Endometrial microvascular endothelial cells (primary cell): ENCODE data around the gene CAMSAP1. TPM values are rescaled to one million over a fixed set of nuclear protein-coding genes. Genes with fewer than 3 reads are reported as not detected.

Source experiments
- in situ Hi-C: cut with HindIII; loops from 2 replicates; pipeline ENCODE4 v1.10.0; 2017; ENCODE audit warnings: low sequenced_read_pairs, low pct_unique_long_range_greater_than_20kb; ENCODE audit errors: inconsistent ontology term
- total RNA-seq: library from RNA; depleted of rRNA; stranded (reverse); fragments of >200 nt; gene quantifications from one replicate; pipeline ENCODE4 v1.2.3, GENCODE V29; 2015; ENCODE audit errors: inconsistent ontology term

CAMSAP1 gene
- total RNA-seq, 1 donor from 2014 or later: 19.1 TPM

DNA sequence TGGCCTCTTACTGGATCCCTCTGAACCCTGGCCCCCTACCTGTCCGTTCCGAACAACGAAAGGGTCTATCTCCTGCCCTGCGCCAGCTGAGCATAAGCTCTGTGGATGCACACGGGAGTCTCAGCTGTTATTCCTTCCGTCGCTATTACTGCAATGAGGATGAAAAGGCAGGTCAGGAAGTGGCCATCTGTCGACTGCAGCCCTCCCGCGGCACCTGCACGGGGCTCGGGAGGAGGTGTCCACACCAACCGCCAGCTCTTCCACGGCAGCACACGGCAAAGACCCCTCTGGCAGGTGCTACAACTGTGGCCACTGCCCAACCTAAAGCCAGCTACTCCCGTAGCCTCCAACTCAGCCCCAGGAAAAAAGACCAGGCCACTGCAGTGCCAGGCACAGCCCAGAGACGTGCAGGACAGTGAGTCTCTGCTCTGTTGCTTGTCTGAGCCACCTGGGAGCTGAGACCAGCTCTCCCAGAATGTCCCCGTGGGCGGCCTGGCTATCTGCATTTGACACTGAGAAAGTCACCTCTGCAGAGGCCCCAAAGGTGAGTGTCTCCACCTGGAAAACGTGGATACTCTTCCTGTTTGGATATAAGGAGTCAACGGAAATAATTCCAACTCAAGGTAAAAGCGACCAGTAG lies 19.1 kb downstream of the CAMSAP1 start:
- in situ Hi-C loops: no loop called here

DNA sequence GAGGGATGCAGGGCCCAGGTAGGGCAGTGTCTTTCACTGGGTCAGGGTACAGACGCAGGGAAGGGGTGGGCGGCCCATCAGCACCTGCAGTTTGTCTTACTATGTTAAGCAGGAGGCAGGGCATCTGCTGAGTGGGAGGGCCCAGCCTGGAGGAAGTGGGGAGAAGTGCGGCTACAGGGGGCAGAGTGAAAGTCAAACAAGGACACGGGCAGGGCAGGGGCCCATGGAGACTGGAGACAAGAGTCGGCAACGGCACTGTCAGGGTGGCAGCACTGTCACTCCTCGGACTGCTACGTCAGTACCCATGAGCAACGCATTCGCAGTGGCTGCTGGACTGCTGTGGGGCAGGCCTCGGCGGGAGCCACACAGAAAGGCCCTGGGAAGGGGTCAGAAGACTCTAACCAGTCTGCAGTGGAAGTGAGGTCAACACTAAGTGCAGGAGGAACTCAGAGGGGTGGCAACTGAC lies 19.7 kb downstream of the CAMSAP1 start:
- in situ Hi-C loops: no loop called here

DNA sequence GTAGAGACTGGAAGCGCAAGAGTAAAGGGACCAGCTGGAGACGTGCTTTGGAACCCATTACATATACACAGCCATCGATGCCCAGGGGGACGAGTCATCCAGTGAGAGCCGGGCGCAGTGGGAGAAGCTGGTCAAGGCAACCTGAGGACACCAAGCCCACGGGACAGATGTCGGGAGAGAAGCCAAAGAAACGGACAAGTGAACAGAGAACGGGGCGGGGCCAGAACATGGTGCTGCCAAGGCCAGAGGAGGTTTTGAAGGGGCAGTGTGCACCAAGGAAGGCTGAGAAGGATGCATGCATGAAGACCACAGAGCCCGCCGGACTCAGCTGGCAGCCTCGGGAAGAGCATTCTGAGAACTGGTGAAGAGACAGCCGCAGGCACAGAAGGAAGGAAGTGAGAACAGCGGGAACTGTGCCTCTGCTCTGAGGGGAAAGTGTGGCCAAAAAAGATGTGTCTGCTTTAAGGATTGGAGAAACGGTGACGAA lies 20.3 kb downstream of the CAMSAP1 start:
- in situ Hi-C loops: no loop called here

DNA sequence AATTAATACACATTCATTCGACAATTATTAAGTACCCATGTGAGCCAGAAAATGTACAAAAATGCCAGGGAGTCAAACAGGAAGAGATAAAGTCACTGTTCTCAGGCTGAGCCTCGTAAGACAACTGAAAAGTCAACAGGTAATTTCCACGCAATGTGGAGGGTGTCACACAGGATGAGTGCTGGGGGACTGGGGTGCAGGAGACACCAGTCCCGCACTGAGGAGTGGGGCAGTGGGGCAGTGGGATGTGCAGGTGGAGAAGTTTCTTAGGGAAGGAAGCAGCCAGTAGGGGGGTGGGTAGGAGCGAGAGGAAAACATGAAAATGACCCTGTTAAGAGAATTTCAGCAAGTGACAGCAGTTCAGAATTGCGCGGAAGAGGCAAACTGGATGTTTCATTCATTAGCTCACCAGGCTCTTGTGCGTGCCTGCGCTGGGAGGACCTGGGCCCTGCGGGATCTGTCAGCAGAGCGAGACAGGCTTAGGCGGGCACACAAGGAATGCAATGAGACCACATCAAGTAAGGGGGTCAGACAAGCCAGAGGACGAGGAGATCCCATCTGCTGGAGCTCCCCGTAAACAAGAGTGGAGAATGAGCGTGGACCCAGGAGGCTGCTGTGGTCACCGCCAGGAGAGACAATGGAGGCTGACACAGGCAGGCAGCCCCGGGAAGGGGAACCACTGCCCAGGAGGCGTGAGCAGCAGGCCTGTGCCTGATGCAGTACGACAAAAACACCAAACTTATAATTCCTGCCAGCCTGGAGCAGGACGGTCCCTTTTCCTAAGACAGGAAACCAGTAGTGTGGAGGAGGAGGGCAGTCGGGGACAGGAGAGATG lies 21.0 kb downstream of the CAMSAP1 start:
- in situ Hi-C loops: no loop called here

DNA sequence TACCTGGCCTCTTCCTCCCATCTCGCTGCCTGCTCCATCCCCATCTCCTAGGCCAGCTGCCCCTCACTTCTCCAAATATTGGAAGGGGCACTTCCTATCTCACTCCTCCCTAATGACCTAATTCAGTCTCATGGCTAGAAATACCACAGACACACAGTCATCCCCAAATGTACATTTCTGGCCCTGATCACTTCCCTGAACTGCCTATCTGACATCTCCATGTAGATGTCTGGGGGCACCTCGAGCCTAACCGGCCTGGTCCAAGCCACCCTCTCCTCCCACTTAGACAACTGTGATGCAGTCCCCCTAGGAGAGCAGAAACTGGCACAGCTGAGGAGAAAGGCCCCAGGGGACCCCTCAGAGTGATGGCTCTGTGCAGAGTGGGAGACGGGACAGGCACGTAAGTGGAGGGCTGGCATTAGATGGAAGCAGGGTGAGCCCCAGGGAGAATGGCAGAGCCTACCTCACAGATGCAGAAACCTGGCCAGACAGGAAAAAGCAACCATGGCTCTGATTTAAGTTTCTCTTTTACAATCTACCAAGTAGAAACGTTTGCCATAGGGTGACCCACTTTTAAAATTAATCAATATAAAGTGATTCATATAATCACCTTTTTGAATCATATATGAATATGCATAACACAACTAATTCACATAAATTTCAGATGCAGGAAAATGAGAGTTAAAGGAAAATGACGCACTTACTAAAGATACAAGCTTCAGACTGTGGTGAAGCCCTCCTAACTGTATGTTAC lies 22.1 kb downstream of the CAMSAP1 start:
- in situ Hi-C loops: no loop called here

DNA sequence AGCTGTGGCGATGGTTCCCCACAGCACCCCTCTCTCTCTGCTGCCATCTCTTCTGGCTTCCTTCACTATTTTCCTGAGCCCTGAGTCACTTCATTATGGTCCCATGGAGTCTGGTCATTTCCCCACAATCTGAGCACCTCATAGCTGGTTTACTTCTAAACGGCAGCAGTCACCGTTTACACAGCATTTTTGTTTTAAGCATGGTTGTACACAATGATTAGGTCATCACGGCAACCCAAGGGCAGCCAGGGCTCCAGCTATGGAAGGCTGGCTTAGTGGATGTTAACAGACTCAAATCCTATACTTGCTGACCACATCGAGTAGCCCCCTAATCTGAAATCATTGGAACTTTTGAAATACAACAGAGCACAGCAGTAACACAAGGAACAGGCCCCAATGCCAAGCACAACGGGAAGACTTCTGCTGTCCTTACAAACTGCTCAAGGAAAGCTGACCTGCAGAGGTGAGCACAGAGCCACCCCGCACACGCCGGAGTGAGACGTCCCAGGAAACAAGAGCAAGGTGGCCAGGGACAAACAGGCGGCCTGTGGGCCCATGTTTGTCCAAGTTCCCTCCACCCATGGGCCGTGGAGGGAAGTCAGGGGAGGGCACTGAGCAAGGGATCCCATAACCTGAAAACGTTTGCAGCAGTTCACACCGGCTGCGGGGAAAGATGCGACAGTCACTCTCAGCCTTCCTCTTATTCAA lies 22.9 kb downstream of the CAMSAP1 start:
- in situ Hi-C loops: no loop called here

DNA sequence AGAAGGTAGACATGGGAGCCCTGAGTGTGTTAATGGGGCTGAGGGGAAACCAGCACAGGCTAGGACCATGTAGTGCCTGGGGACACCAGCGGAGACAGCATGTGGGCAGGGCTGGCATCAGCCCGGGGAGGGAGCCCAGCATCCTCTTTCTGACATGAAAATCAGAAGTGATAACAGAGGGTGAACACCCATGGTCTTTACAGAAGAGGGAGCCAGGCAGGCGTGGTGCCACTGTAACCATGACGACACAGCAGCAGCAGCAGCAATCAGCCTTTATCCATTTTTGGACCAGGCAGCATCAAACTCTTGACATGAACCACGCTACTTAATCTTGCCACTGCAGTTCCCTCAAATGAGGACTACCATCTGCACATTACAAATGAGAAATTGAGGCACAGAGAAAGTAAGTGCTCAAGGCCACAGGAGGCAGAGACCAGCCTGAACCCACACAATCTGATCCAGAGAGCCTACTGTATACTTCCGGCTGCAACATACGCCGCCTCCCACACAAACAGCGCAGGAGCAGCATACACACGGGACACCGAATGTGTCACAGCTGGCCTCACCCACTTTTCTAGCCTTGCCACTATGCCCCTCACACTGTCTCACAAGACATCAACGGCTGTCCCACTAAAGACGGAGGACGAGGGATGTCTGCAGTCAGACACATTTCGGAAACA lies 23.8 kb downstream of the CAMSAP1 start:
- in situ Hi-C loops: no loop called here

DNA sequence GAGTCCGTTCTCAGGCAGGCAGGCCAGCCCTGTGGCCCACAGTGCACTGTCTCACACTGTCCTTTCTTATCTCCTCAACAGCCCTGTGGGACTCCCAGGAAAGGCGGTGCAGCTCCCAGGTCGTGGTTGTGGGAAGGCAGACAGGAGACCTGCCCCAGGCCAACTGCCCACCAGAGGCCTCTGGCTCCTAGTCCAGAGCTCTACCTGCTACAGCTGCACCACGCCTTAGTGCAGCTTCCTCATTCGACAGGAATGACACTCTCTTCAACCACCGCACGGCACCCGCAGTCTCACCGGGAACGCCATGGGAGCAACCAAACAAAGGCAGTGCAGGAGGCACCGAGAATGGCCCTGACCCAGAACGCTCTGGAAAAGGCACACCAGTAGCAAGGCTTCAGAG lies 25.3 kb downstream of the CAMSAP1 start:
- in situ Hi-C loops: no loop called here

DNA sequence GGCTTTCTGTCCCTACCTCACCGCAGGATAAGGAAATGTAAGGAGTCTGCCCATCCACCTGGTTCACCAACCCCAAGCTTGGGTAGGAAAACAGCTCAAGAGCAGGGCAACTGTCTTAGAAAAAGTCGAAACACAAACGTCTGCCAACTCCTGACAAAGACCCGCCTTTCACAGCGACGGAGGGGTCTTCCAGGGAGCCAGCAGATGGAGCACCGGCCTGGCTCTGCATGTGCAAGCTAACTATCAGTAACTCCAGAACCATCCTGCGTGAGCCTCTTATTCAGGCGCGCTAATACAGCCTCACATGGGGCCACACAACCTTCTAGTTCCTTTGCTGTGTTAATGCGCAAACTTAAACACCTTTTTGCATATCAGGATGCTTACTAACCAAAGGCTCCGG lies 26.9 kb downstream of the CAMSAP1 start:
- in situ Hi-C loops: no loop called here

DNA sequence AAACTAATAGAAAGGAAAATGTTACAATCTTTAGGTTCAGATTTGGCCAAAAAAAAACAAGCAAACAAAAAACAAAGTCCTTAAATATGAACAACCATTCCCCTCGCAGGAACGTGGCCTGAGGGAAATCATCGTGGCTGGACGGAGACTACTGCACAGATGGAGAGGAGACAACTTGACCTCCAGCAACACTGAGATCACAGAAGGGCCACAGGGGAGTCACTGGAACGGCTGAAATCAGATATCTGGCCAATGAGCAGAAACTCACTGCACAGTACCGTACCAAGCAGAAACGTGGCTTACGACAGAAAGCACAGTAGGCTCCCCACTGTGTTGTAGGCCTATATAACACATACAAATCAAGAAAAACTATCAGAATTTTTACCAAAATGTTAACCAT lies 27.7 kb downstream of the CAMSAP1 start:
- in situ Hi-C loops: no loop called here

DNA sequence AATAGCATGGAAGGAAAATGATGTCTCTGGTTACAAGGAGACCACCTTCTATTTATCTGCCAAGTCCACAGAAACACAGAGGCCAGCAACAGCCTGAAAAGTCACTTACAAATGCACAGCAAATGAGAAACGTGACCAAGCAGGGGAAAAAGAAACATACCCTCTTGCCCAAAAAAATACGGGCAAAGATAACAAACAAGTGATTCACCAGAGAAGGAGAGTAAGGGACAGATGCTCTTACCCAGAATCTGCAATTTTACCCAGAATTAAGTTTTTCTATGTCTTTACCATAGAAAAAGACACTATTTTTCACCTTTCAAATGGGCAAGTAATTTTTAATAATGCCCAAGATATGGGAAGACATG lies 28.1 kb downstream of the CAMSAP1 start:
- in situ Hi-C loops: no loop called here

DNA sequence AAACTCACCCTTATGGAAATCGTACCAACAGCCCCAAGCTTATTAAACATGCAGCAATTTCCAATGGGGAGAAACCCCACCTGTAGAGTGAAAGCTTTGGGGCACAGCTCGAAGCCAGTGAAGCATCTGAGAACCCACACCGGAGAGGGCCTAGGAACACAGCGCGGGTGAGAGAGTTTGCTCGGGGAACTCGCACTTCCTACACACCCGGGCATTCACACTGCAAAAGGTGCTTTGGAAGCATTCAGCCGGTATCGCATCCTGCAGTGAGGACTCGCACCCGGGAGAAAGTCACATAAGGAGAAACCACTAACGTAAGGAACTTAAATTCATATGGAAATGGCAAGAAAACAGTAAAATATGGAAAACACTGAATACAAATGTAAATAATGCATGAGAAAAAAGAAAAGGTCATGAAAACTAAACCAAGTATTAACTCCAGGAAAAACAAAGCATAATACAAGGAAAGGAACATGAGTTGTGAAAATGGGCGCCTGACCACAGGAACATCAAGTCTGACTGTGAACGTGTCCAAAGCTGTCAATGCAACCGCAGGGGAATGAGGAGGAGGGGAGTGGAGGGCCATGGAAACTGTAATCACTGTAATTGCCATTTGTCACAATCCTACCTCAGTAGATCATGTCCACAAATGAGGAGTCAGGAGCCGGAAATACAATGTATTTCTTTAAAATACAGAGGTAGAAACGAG lies 28.7 kb downstream of the CAMSAP1 start:
- in situ Hi-C loops: no loop called here

DNA sequence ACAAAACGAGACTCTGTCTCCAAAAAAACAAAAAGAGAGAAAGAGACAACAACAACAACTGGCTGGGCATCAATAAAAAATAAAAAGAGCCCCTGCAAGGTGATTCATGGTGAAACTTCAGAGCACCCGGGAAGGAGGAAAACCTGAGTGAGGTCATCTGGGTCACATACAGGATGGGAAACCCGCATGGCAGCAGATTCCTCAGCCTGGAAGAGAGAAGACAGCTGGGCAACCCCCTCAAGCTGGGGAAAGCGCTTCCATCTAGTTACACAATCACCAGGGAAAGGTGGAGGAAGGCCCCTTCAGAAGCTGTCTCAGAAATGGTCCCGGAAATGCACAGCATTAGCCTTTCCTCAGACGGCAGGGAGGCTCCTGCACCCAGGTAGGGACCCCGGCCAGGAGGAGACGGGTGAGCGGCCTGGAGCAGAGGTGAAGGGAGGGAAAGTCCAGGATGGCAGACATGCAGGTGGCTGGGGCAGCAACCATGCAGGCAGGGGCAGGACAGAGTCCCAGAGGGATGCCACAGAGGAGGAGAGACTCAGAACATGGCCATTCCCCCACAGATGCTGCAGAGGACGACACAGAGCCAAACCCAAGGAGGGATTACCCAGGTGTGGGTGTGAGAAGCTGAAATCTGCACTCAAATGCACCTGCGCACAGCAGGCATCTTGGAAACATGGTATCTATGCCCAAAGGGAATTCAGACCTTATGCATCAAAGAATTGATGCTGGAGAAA lies 29.4 kb downstream of the CAMSAP1 start:
- in situ Hi-C loops: no loop called here

DNA sequence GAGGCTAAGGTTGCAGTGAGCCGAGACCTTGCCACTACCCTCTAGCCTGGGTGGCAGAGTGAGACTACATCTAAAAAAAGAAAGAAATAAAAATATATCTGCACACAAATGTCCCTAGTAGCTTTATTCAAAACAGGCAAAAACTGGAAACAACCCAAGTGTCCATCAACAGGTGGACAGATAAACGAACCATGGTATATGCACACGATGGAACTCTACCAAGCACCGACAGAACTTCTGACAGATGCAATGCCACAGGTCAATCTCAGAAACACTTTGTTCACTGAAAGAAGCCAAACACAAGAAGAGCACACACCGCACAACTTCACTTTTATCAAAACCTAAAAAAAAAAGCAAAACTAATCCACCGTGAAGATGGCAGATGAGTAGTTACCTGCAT lies 30.4 kb downstream of the CAMSAP1 start:
- in situ Hi-C loops: no loop called here

DNA sequence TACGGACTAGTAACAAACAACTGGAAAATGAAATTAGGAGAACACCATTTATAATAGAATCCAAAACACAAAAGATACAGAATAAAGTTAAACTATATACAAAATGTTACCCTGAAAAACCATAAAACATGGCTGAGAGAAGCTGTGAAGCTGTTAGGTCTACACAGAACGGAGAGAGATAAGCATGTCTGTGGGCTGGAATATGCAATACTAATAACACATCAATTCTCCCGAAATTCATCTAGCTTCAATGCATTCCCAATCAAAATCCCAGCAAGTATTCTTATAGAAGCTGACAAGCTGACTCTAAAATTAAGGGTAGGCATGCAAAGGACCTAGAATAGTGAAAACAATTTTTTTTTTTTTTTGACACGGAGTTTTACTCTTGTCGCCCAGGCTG lies 32.5 kb downstream of the CAMSAP1 start:
- in situ Hi-C loops: no loop called here

DNA sequence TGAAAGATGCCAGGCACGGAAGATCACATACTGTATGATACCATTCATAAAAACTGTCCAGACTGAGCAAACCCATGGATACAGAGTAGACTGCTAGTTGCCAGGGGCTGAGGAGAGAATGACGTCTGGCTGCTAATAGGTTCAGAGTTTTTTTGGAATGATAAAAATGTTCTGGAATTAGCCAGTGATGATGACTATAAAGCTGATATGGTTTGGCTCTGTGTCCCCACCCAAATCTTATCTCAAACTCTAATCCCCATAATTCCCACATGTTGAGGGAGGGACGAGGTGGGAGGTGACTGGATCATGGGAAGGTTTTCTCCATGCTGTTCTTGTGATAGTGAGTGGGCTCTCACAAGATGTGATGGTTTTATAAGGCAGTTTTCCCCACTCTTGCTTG lies 37.4 kb downstream of the CAMSAP1 start:
- in situ Hi-C loops: no loop called here

DNA sequence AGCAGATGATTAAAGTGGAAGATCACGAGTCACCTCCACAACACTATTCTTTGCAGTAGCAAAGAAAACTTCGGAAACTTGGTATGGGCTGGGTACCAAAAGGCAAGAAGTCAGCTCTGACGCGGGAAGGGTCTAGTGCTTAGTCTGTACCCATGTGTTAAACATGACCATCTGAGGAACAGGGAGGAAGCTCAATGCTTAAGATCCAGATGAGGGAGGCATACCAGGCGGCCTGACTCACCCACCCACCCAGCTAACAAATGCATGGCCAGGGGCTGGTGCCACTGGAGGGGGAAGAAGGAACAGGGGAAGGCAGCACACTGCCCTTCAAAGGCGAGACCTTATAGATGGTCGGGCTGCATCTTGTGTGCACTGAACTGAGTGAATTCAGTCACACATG lies 41.8 kb downstream of the CAMSAP1 start:
- in situ Hi-C loops: no loop called here
